ENCODE results near the gene RAB12.
"Not testable (repeated sequence)": the region's sequence is repeated elsewhere in the genome, so short reads cannot be mapped to it uniquely, and the experiment has no call there.

RAB12 gene

GRCh38 chr18:8562919-8563318, 46.3 kb upstream of the RAB12 start:
- no peak overlapping the region for H3K9ac ChIP-seq (ENCODE audit: low read length)
- WGBS (ENCODE audit: extremely low coverage, insufficient coverage, insufficient read length): no CpG with 5 or more reads among the region's 3 CpGs

GRCh38 chr18:8571399-8571798, 37.8 kb upstream of the RAB12 start:
- no peak overlapping the region for H3K4me2 ChIP-seq (ENCODE audit: low read length)
- no peak overlapping the region for H2AK5ac ChIP-seq (ENCODE audit: low read length)
- H3K9ac ChIP-seq (ENCODE audit: low read length): no peak overlapping the region
- no peak overlapping the region for H2AFZ ChIP-seq (ENCODE audit: insufficient read depth, low read length, poor library complexity)
- H4K8ac ChIP-seq (ENCODE audit: low read depth, low read length): no peak overlapping the region
- no peak overlapping the region for H3K18ac ChIP-seq (ENCODE audit: low read length)
- H4K12ac ChIP-seq (ENCODE audit: low read depth, low read length): no peak overlapping the region
- H3K4me1 ChIP-seq (ENCODE audit: control insufficient read depth in 1 of 2, insufficient read depth in 2 of 2, low read length in 2 of 2): no peaks in the 10 kb centered on the region
- no peak overlapping the region for H3K14ac ChIP-seq (ENCODE audit: low read length)
- H2BK120ac ChIP-seq (ENCODE audit: insufficient read depth, low read length, poor library complexity): no peak overlapping the region
- no peaks in the 10 kb centered on the region for H3K9me3 ChIP-seq (ENCODE audit: insufficient read depth, low read depth, low read length)
- no peak overlapping the region for H2BK12ac ChIP-seq (ENCODE audit: low read length)
- no peaks in the 10 kb centered on the region for H3K27me3 ChIP-seq (ENCODE audit: insufficient read depth, low read length)
- no CpG with 5 or more reads among the region's 5 CpGs for WGBS (ENCODE audit: extremely low coverage, insufficient coverage, insufficient read length)
- H3K36me3 ChIP-seq (ENCODE audit: control insufficient read depth in 1 of 2, insufficient read depth in 2 of 2, low read length in 2 of 2): no peaks in the 10 kb centered on the region
- H4K91ac ChIP-seq (ENCODE audit: low read depth, low read length): no peak overlapping the region
- no peak overlapping the region for H3K23ac ChIP-seq (ENCODE audit: low read length)
- H3K4me3 ChIP-seq (ENCODE audit: low read depth, low read length): no peak overlapping the region
- H3K79me1 ChIP-seq (ENCODE audit: low read length): no peaks in the 10 kb centered on the region
- no peak for DNase-seq
- H3K79me2 ChIP-seq (ENCODE audit: control insufficient read depth, insufficient read depth, low read length, poor library complexity): no peaks in the 10 kb centered on the region
- H3K27ac ChIP-seq (ENCODE audit: low read depth, low read length): no peak overlapping the region
- no peak overlapping the region for H3K4ac ChIP-seq (ENCODE audit: low read depth, low read length)
- no peak overlapping the region for H2BK5ac ChIP-seq (ENCODE audit: low read depth, low read length, poor library complexity)

More at GRCh38 chr18:8562919-8563318, 46.3 kb upstream of the RAB12 start:
- H3K27ac ChIP-seq (ENCODE audit: low read depth, low read length): no peak overlapping the region
- H4K91ac ChIP-seq (ENCODE audit: low read depth, low read length): no peak overlapping the region
- H2AFZ ChIP-seq (ENCODE audit: insufficient read depth, low read length, poor library complexity): no peak overlapping the region
- H4K8ac ChIP-seq (ENCODE audit: low read depth, low read length): no peak overlapping the region
- no peaks in the 10 kb centered on the region for H3K9me3 ChIP-seq (ENCODE audit: insufficient read depth, low read depth, low read length)
- no peak overlapping the region for H2BK5ac ChIP-seq (ENCODE audit: low read depth, low read length, poor library complexity)
- H3K18ac ChIP-seq (ENCODE audit: low read length): no peak overlapping the region
- H3K4me2 ChIP-seq (ENCODE audit: low read length): no peak overlapping the region
- no peak overlapping the region for H3K14ac ChIP-seq (ENCODE audit: low read length)
- no peak overlapping the region for H4K12ac ChIP-seq (ENCODE audit: low read depth, low read length)
- no peaks in the 10 kb centered on the region for H3K79me2 ChIP-seq (ENCODE audit: control insufficient read depth, insufficient read depth, low read length, poor library complexity)
- H2AK5ac ChIP-seq (ENCODE audit: low read length): no peak overlapping the region
- no peak overlapping the region for H2BK12ac ChIP-seq (ENCODE audit: low read length)
- H3K79me1 ChIP-seq (ENCODE audit: low read length): no peaks in the 10 kb centered on the region
- H3K27me3 ChIP-seq (ENCODE audit: insufficient read depth, low read length): no peaks in the 10 kb centered on the region
- no peaks in the 10 kb centered on the region for H3K36me3 ChIP-seq (ENCODE audit: control insufficient read depth in 1 of 2, insufficient read depth in 2 of 2, low read length in 2 of 2)
- H3K4ac ChIP-seq (ENCODE audit: low read depth, low read length): no peak overlapping the region
- H2BK120ac ChIP-seq (ENCODE audit: insufficient read depth, low read length, poor library complexity): no peak overlapping the region
- no peak overlapping the region for H3K4me3 ChIP-seq (ENCODE audit: low read depth, low read length)
- no peaks in the 10 kb centered on the region for H3K4me1 ChIP-seq (ENCODE audit: control insufficient read depth in 1 of 2, insufficient read depth in 2 of 2, low read length in 2 of 2)
- H3K23ac ChIP-seq (ENCODE audit: low read length): no peak overlapping the region
- no peak for DNase-seq

- H3K4ac ChIP-seq (ENCODE audit: low read depth, low read length); H2BK12ac ChIP-seq (ENCODE audit: low read length); H3K9ac ChIP-seq (ENCODE audit: low read length); H3K4me3 ChIP-seq (ENCODE audit: low read depth, low read length); H3K79me1 ChIP-seq (ENCODE audit: low read length); H3K27me3 ChIP-seq (ENCODE audit: insufficient read depth, low read length); H3K23ac ChIP-seq (ENCODE audit: low read length); H3K14ac ChIP-seq (ENCODE audit: low read length); H3K9me3 ChIP-seq (ENCODE audit: insufficient read depth, low read depth, low read length); H3K36me3 ChIP-seq (ENCODE audit: control insufficient read depth in 1 of 2, insufficient read depth in 2 of 2, low read length in 2 of 2); H4K8ac ChIP-seq (ENCODE audit: low read depth, low read length); H2BK5ac ChIP-seq (ENCODE audit: low read depth, low read length, poor library complexity); H2BK120ac ChIP-seq (ENCODE audit: insufficient read depth, low read length, poor library complexity); H3K18ac ChIP-seq (ENCODE audit: low read length); H2AFZ ChIP-seq (ENCODE audit: insufficient read depth, low read length, poor library complexity); H3K27ac ChIP-seq (ENCODE audit: low read depth, low read length); DNase-seq; H2AK5ac ChIP-seq (ENCODE audit: low read length); H3K4me1 ChIP-seq (ENCODE audit: control insufficient read depth in 1 of 2, insufficient read depth in 2 of 2, low read length in 2 of 2); H4K12ac ChIP-seq (ENCODE audit: low read depth, low read length); H3K4me2 ChIP-seq (ENCODE audit: low read length); H4K91ac ChIP-seq (ENCODE audit: low read depth, low read length); H3K79me2 ChIP-seq (ENCODE audit: control insufficient read depth, insufficient read depth, low read length, poor library complexity): not testable (repeated sequence)
- WGBS (ENCODE audit: extremely low coverage, insufficient coverage, insufficient read length): no CpG with 5 or more reads among the region's 1 CpG
Measured at GRCh38 chr18:8573766-8574165, 35.5 kb upstream of the RAB12 start.

- H3K18ac ChIP-seq (ENCODE audit: low read length): no peak overlapping the region
- H3K4me3 ChIP-seq (ENCODE audit: low read depth, low read length): no peak overlapping the region
- H3K27me3 ChIP-seq (ENCODE audit: insufficient read depth, low read length): no peaks in the 10 kb centered on the region
- no peak overlapping the region for H4K91ac ChIP-seq (ENCODE audit: low read depth, low read length)
- H3K27ac ChIP-seq (ENCODE audit: low read depth, low read length): no peak overlapping the region
- H2BK120ac ChIP-seq (ENCODE audit: insufficient read depth, low read length, poor library complexity): no peak overlapping the region
- no peak overlapping the region for H2BK12ac ChIP-seq (ENCODE audit: low read length)
- H3K9ac ChIP-seq (ENCODE audit: low read length): no peak overlapping the region
- no peak overlapping the region for H3K4ac ChIP-seq (ENCODE audit: low read depth, low read length)
- H3K4me2 ChIP-seq (ENCODE audit: low read length): no peak overlapping the region
- H3K79me2 ChIP-seq (ENCODE audit: control insufficient read depth, insufficient read depth, low read length, poor library complexity): no peaks in the 10 kb centered on the region
- no peak overlapping the region for H3K14ac ChIP-seq (ENCODE audit: low read length)
- H3K36me3 ChIP-seq (ENCODE audit: control insufficient read depth in 1 of 2, insufficient read depth in 2 of 2, low read length in 2 of 2): no peaks in the 10 kb centered on the region
- H3K9me3 ChIP-seq (ENCODE audit: insufficient read depth, low read depth, low read length): no peaks in the 10 kb centered on the region
- H2AFZ ChIP-seq (ENCODE audit: insufficient read depth, low read length, poor library complexity): no peak overlapping the region
- no peak overlapping the region for H4K8ac ChIP-seq (ENCODE audit: low read depth, low read length)
- no peak overlapping the region for H3K23ac ChIP-seq (ENCODE audit: low read length)
- H2AK5ac ChIP-seq (ENCODE audit: low read length): no peak overlapping the region
- no peak overlapping the region for H2BK5ac ChIP-seq (ENCODE audit: low read depth, low read length, poor library complexity)
- no peak overlapping the region for H4K12ac ChIP-seq (ENCODE audit: low read depth, low read length)
- no CpG with 5 or more reads among the region's 8 CpGs for WGBS (ENCODE audit: extremely low coverage, insufficient coverage, insufficient read length)
- no peaks in the 10 kb centered on the region for H3K79me1 ChIP-seq (ENCODE audit: low read length)
- no peaks in the 10 kb centered on the region for H3K4me1 ChIP-seq (ENCODE audit: control insufficient read depth in 1 of 2, insufficient read depth in 2 of 2, low read length in 2 of 2)
- DNase-seq: no peak
Measured at GRCh38 chr18:8584798-8585197, 24.4 kb upstream of the RAB12 start.
